ENCODE measurements around the gene ACVR1.

ACVR1 gene

DNA sequence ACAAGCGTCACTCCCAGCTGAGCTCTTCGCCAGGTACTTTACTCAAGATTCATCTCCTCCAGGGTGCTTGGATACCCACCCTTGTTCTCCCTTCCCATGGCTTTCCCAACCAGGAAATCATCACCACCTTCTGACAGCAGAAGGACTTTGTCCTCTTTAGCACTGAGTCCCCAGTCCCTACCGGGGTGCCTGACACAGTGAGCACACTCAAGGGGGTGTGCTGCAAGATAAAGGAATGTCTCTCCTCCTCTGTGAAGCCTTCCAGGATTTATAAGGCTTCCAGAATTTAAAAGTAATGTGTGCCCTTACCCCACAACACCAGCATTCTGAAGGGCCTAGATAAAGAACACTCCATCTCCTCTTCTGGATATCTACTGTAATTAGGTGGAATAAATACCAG lies 39.6 kb downstream of the ACVR1 start:
- TF ChIP-seq, protein P1, sequence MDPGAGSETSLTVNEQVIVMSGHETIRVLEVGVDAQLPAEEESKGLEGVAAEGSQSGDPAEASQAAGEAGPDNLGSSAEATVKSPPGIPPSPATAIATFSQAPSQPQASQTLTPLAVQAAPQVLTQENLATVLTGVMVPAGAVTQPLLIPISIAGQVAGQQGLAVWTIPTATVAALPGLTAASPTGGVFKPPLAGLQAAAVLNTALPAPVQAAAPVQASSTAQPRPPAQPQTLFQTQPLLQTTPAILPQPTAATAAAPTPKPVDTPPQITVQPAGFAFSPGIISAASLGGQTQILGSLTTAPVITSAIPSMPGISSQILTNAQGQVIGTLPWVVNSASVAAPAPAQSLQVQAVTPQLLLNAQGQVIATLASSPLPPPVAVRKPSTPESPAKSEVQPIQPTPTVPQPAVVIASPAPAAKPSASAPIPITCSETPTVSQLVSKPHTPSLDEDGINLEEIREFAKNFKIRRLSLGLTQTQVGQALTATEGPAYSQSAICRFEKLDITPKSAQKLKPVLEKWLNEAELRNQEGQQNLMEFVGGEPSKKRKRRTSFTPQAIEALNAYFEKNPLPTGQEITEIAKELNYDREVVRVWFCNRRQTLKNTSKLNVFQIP (CRISPR knock-in tag; IDR thresholded peaks at IDR 0.05; ENCODE audit: borderline replicate concordance, low read depth): no peak
- TF ChIP-seq, protein P2, sequence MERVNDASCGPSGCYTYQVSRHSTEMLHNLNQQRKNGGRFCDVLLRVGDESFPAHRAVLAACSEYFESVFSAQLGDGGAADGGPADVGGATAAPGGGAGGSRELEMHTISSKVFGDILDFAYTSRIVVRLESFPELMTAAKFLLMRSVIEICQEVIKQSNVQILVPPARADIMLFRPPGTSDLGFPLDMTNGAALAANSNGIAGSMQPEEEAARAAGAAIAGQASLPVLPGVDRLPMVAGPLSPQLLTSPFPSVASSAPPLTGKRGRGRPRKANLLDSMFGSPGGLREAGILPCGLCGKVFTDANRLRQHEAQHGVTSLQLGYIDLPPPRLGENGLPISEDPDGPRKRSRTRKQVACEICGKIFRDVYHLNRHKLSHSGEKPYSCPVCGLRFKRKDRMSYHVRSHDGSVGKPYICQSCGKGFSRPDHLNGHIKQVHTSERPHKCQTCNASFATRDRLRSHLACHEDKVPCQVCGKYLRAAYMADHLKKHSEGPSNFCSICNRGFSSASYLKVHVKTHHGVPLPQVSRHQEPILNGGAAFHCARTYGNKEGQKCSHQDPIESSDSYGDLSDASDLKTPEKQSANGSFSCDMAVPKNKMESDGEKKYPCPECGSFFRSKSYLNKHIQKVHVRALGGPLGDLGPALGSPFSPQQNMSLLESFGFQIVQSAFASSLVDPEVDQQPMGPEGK (CRISPR knock-in tag; IDR thresholded peaks at IDR 0.05; ENCODE audit: borderline replicate concordance): no peak
- TF ChIP-seq ZNF70 (CRISPR knock-in tag; IDR thresholded peaks at IDR 0.05) (no peak), ESRRG (CRISPR knock-in tag; IDR thresholded peaks at IDR 0.05) (no peak), OSR1 (CRISPR knock-in tag; IDR thresholded peaks at IDR 0.05) (no peak), GLIS3 (CRISPR knock-in tag; IDR thresholded peaks at IDR 0.05) (no peak), ZC3H10 (CRISPR knock-in tag; IDR thresholded peaks at IDR 0.05) (no peak), TCF4 (CRISPR knock-in tag; IDR thresholded peaks at IDR 0.05; ENCODE audit: borderline replicate concordance) (no peak), CSDC2 (CRISPR knock-in tag; IDR thresholded peaks at IDR 0.05) (no peak), ZFP3 (CRISPR knock-in tag; IDR thresholded peaks at IDR 0.05) (no peak), ARNTL (CRISPR knock-in tag; IDR thresholded peaks at IDR 0.05; ENCODE audit: borderline replicate concordance, low read depth) (no peak), ZNF8 (CRISPR knock-in tag; IDR thresholded peaks at IDR 0.05) (no peak), RARB (CRISPR knock-in tag; IDR thresholded peaks at IDR 0.05) (no peak)
- TF ChIP-seq, protein P3, sequence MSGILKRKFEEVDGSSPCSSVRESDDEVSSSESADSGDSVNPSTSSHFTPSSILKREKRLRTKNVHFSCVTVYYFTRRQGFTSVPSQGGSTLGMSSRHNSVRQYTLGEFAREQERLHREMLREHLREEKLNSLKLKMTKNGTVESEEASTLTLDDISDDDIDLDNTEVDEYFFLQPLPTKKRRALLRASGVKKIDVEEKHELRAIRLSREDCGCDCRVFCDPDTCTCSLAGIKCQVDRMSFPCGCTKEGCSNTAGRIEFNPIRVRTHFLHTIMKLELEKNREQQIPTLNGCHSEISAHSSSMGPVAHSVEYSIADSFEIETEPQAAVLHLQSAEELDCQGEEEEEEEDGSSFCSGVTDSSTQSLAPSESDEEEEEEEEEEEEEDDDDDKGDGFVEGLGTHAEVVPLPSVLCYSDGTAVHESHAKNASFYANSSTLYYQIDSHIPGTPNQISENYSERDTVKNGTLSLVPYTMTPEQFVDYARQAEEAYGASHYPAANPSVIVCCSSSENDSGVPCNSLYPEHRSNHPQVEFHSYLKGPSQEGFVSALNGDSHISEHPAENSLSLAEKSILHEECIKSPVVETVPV (CRISPR knock-in tag; IDR thresholded peaks at IDR 0.05): no peak
- TF ChIP-seq, protein P4, sequence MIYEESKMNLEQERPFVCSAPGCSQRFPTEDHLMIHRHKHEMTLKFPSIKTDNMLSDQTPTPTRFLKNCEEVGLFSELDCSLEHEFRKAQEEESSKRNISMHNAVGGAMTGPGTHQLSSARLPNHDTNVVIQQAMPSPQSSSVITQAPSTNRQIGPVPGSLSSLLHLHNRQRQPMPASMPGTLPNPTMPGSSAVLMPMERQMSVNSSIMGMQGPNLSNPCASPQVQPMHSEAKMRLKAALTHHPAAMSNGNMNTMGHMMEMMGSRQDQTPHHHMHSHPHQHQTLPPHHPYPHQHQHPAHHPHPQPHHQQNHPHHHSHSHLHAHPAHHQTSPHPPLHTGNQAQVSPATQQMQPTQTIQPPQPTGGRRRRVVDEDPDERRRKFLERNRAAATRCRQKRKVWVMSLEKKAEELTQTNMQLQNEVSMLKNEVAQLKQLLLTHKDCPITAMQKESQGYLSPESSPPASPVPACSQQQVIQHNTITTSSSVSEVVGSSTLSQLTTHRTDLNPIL (CRISPR knock-in tag; IDR thresholded peaks at IDR 0.05; ENCODE audit: low read depth): no peak
- no peak for ATAC-seq

DNA sequence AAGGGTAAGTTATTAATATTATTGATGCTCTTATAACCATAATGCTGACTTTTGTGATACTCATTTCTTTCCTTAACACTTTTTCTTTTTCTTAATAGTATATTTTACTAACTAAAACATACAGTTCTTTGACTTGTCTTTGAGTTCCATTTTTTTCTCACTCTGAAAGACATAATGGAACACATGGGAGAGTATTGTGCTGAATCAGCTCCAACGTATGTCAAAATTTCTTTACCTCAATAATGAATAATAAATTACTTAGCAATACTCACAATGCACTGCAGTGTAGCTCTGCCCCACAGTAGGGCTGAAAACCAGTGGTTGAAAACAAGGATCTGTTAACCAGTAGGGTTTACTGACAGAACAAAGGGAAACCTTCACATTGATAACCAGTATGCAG lies 40.7 kb downstream of the ACVR1 start:
- TF ChIP-seq, protein P5, sequence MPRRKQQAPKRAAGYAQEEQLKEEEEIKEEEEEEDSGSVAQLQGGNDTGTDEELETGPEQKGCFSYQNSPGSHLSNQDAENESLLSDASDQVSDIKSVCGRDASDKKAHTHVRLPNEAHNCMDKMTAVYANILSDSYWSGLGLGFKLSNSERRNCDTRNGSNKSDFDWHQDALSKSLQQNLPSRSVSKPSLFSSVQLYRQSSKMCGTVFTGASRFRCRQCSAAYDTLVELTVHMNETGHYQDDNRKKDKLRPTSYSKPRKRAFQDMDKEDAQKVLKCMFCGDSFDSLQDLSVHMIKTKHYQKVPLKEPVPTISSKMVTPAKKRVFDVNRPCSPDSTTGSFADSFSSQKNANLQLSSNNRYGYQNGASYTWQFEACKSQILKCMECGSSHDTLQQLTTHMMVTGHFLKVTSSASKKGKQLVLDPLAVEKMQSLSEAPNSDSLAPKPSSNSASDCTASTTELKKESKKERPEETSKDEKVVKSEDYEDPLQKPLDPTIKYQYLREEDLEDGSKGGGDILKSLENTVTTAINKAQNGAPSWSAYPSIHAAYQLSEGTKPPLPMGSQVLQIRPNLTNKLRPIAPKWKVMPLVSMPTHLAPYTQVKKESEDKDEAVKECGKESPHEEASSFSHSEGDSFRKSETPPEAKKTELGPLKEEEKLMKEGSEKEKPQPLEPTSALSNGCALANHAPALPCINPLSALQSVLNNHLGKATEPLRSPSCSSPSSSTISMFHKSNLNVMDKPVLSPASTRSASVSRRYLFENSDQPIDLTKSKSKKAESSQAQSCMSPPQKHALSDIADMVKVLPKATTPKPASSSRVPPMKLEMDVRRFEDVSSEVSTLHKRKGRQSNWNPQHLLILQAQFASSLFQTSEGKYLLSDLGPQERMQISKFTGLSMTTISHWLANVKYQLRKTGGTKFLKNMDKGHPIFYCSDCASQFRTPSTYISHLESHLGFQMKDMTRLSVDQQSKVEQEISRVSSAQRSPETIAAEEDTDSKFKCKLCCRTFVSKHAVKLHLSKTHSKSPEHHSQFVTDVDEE (CRISPR knock-in tag; IDR thresholded peaks at IDR 0.05): no peak
- TF ChIP-seq TOX (CRISPR knock-in tag; IDR thresholded peaks at IDR 0.05; ENCODE audit: borderline replicate concordance): no peak
- TF ChIP-seq ZFP3 (CRISPR knock-in tag; IDR thresholded peaks at IDR 0.05): no peak
- TF ChIP-seq GLIS3 (CRISPR knock-in tag; IDR thresholded peaks at IDR 0.05): no peak
- TF ChIP-seq, protein P1 (CRISPR knock-in tag; IDR thresholded peaks at IDR 0.05; ENCODE audit: borderline replicate concordance, low read depth): no peak
- no peak for TF ChIP-seq TCF4 (CRISPR knock-in tag; IDR thresholded peaks at IDR 0.05; ENCODE audit: borderline replicate concordance)
- no peak for TF ChIP-seq ZNF565 (CRISPR knock-in tag; conservative IDR thresholded peaks at IDR 0.05; ENCODE audit: low read depth)
- TF ChIP-seq ESRRG (CRISPR knock-in tag; IDR thresholded peaks at IDR 0.05): no peak
- no peak for TF ChIP-seq SNAI2 (CRISPR knock-in tag; IDR thresholded peaks at IDR 0.05)
- no peak for TF ChIP-seq BACH2 (CRISPR knock-in tag; IDR thresholded peaks at IDR 0.05; ENCODE audit: borderline replicate concordance)
- no peak for TF ChIP-seq ISL1 (CRISPR knock-in tag; IDR thresholded peaks at IDR 0.05)
- TF ChIP-seq ZNF70 (CRISPR knock-in tag; IDR thresholded peaks at IDR 0.05): no peak
- TF ChIP-seq ARNTL (CRISPR knock-in tag; IDR thresholded peaks at IDR 0.05; ENCODE audit: borderline replicate concordance, low read depth): no peak
- no peak for TF ChIP-seq ZC3H10 (CRISPR knock-in tag; IDR thresholded peaks at IDR 0.05)
- TF ChIP-seq, protein P2 (CRISPR knock-in tag; IDR thresholded peaks at IDR 0.05; ENCODE audit: borderline replicate concordance): no peak
- TF ChIP-seq PPARA (CRISPR knock-in tag; IDR thresholded peaks at IDR 0.05; ENCODE audit: borderline replicate concordance): no peak
- TF ChIP-seq, protein P4 (CRISPR knock-in tag; IDR thresholded peaks at IDR 0.05; ENCODE audit: low read depth): no peak
- no peak for TF ChIP-seq ZNF8 (CRISPR knock-in tag; IDR thresholded peaks at IDR 0.05)
- TF ChIP-seq, protein P3 (CRISPR knock-in tag; IDR thresholded peaks at IDR 0.05): no peak
- ATAC-seq: no peak

Measured in SK-N-SH treated with all-trans-retinoic acid at 6 μM for 48 hours (cell line).